ENCODE results near the gene PXYLP1. TPM values are rescaled to one million over a fixed set of nuclear protein-coding genes. Genes with fewer than 3 reads are reported as not detected.

Gene PXYLP1
- polyA plus RNA-seq, 3 donors: 4.1 to 10.9 (median 5.8) TPM

DNA sequence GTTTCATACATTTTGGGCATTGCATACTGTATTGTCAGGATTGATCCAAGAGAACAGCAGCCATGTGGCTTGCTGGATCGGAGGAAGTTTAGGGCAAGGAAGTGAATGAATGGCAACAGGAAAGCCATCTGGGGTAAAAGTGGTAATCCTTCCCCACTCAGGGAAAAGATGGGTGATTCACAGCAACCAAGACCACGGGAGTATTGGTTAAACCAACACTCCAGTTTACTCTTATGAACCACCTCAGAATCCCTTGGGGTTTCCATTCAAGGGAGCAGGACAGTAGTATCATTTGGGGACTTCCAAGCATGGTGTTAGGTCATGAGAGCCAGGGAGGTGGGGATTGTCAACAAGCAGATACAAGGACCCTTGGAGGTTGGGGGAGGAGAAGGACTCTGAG, 111.5 kb downstream of the PXYLP1 start:
- no peak overlapping the region for H3K4me3 Mint-ChIP-seq
- TF ChIP-seq, protein P1, sequence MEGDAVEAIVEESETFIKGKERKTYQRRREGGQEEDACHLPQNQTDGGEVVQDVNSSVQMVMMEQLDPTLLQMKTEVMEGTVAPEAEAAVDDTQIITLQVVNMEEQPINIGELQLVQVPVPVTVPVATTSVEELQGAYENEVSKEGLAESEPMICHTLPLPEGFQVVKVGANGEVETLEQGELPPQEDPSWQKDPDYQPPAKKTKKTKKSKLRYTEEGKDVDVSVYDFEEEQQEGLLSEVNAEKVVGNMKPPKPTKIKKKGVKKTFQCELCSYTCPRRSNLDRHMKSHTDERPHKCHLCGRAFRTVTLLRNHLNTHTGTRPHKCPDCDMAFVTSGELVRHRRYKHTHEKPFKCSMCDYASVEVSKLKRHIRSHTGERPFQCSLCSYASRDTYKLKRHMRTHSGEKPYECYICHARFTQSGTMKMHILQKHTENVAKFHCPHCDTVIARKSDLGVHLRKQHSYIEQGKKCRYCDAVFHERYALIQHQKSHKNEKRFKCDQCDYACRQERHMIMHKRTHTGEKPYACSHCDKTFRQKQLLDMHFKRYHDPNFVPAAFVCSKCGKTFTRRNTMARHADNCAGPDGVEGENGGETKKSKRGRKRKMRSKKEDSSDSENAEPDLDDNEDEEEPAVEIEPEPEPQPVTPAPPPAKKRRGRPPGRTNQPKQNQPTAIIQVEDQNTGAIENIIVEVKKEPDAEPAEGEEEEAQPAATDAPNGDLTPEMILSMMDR (IDR thresholded peaks at IDR 0.05): no peak
- H3K27ac ChIP-seq (ENCODE audit: low read depth in 1 of 2, low read length in 2 of 2): no peak overlapping the region
- intact Hi-C loops (cut with micrococcal nuclease): no loop called here
- peaks cover 6 to 8% of the 10 kb centered on the region in 2 donors for H3K4me1 ChIP-seq (ENCODE audit: control insufficient read depth in 1 of 2, insufficient read depth in 2 of 2, low read length in 2 of 2)
- no peaks in the 10 kb centered on the region for H3K79me2 ChIP-seq (ENCODE audit: insufficient read depth, low read length)
- WGBS (ENCODE audit: insufficient coverage): no CpG with 5 or more reads among the region's 2 CpGs
- H3K9me3 ChIP-seq (replicated peaks in 1 of 2; ENCODE audit: control insufficient read depth in 1 of 2, insufficient read depth in 1 of 2, low read length in 2 of 2): no peaks in the 10 kb centered on the region
- no peak for DNase-seq
- H3K4me1 Mint-ChIP-seq: peaks cover 9% of the 10 kb centered on the region
- peaks cover 0 to 10% (median 4%) of the 10 kb centered on the region in 7 donors for H3K9me3 Mint-ChIP-seq
- no peaks in the 10 kb centered on the region for H3K36me3 ChIP-seq (replicated peaks in 1 of 2; ENCODE audit: control insufficient read depth in 1 of 2, insufficient read depth in 2 of 2, low read length in 2 of 2)
- H4K20me1 ChIP-seq (ENCODE audit: insufficient read depth, low read length): no peaks in the 10 kb centered on the region
- no peak overlapping the region for H3K4me2 ChIP-seq (replicated peaks; ENCODE audit: extremely low read depth, low read length, poor library complexity, severe bottlenecking)
- no peaks in the 10 kb centered on the region for H3K27me3 ChIP-seq (ENCODE audit: control insufficient read depth in 2 of 2, insufficient read depth in 2 of 2, low read length in 2 of 2)
- H2AFZ ChIP-seq (ENCODE audit: insufficient read depth, low read depth, low read length, poor library complexity, severe bottlenecking): no peak overlapping the region
- H3K27ac Mint-ChIP-seq: peak overlapping the region in 1 of 7 donors; percentile 15
- peaks cover 0 to 5% (median 2%) of the 10 kb centered on the region in 3 donors for H3K27me3 Mint-ChIP-seq (ENCODE audit: low read depth in 3 of 3)
- H3K36me3 Mint-ChIP-seq: no peaks in the 10 kb centered on the region
- H3K4me3 ChIP-seq (replicated peaks in 1 of 3; ENCODE audit: low read depth in 2 of 3, low read length in 3 of 3): no peak overlapping the region
- H3K9ac ChIP-seq (ENCODE audit: insufficient read depth, low read length, poor library complexity, severe bottlenecking): no peak overlapping the region

DNA sequence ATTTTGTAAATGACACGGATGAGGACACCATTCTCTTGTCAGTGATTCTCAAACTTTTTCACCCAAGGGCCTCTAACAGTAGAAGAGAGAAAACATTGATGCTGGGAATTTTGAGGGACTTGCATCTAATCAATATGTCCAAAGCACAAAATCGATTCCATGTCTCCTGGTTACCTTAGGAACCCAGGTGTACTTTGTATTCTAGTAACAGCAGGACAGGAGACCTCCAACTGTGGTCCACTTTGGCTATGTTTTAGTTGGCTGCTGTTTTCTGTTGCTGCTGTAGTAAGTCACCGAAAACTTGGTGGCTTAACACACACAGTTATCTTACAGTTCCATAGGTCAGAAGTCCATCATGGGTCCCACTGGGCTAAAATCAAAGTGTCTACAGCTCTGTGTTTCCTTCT, 112.2 kb downstream of the PXYLP1 start:
- Histone ChIP-seq H4K20me1 (ENCODE audit: insufficient read depth, low read length) (no peaks in the 10 kb centered on the region), H3K79me2 (ENCODE audit: insufficient read depth, low read length) (no peaks in the 10 kb centered on the region), H3K4me1 (ENCODE audit: control insufficient read depth in 1 of 2, insufficient read depth in 2 of 2, low read length in 2 of 2) (peaks cover 6 to 8% of the 10 kb centered on the region in 2 donors), H3K27ac (ENCODE audit: low read depth in 1 of 2, low read length in 2 of 2) (no peak overlapping the region), H2AFZ (ENCODE audit: insufficient read depth, low read depth, low read length, poor library complexity, severe bottlenecking) (no peak overlapping the region), H3K9me3 (replicated peaks in 1 of 2; ENCODE audit: control insufficient read depth in 1 of 2, insufficient read depth in 1 of 2, low read length in 2 of 2) (no peaks in the 10 kb centered on the region), H3K4me3 (replicated peaks in 1 of 3; ENCODE audit: low read depth in 2 of 3, low read length in 3 of 3) (no peak overlapping the region), H3K4me2 (replicated peaks; ENCODE audit: extremely low read depth, low read length, poor library complexity, severe bottlenecking) (no peak overlapping the region), H3K9ac (ENCODE audit: insufficient read depth, low read length, poor library complexity, severe bottlenecking) (no peak overlapping the region), H3K27me3 (ENCODE audit: control insufficient read depth in 2 of 2, insufficient read depth in 2 of 2, low read length in 2 of 2) (no peaks in the 10 kb centered on the region), H3K36me3 (replicated peaks in 1 of 2; ENCODE audit: control insufficient read depth in 1 of 2, insufficient read depth in 2 of 2, low read length in 2 of 2) (no peaks in the 10 kb centered on the region)
- TF ChIP-seq, protein P1 (IDR thresholded peaks at IDR 0.05): no peak
- DNase-seq: no peak
- Mint-ChIP-seq H3K4me1 (peaks cover 9% of the 10 kb centered on the region), H3K36me3 (no peaks in the 10 kb centered on the region), H3K9me3 (peaks cover 0 to 10% (median 4%) of the 10 kb centered on the region in 7 donors), H3K27me3 (ENCODE audit: low read depth in 3 of 3) (peaks cover 0 to 5% (median 2%) of the 10 kb centered on the region in 3 donors), H3K4me3 (no peak overlapping the region), H3K27ac (no peak overlapping the region)
- intact Hi-C loops (cut with micrococcal nuclease): no loop called here
- WGBS (ENCODE audit: insufficient coverage): no CpG with 5 or more reads among the region's 3 CpGs

Other genes starting within 250 kb of the PXYLP1 start
- gene SPSB4, start 180.5 kb upstream of the PXYLP1 start, polyA plus RNA-seq: not detected
- gene ZBTB38, start 136.7 kb downstream of the PXYLP1 start, polyA plus RNA-seq: 10 to 100 TPM in 2 of 3 donors, 1 to 10 TPM in 1; 3.9 to 28.5 (median 19.0) TPM